Naive thymus-derived CD4-positive, alpha-beta T cell (primary cell): ENCODE measurements around the gene MYBBP1A. TPM values are rescaled to one million over a fixed set of nuclear protein-coding genes. Genes with fewer than 3 reads are reported as not detected.

Experiments
- ATAC-seq: fragments of 150-1000 bp; cut with Tn5 transposase; 2 replicates; pipeline ENCODE4 v1.10.0; 2021; ENCODE audit warnings: mild to moderate bottlenecking, moderate library complexity
- CTCF ChIA-PET: fragments of 350-600 bp; sonication (Branson Sonifier 250); formaldehyde crosslinking; loops from one replicate; lab custom pipeline; 2021; ENCODE audit warnings: antibody characterized with exemption; lab: Charles Lee
- POLR2A ChIA-PET: fragments of 350-600 bp; sonication (Branson Sonifier 250); formaldehyde crosslinking; loops from one replicate; lab custom pipeline; 2021; ENCODE audit warnings: antibody characterized with exemption, inconsistent platforms; lab: Charles Lee
- DNase-seq, 9 donors: peaks; one replicate each; pipeline versions ENCODE4 v3.0.0 to v3.0.0-alpha.2; 2020 to 2022; ENCODE audit warnings: mixed read lengths in 1 of 9
- H3K27ac ChIP-seq: one replicate; pipeline ENCODE4 v1.7.0; 2013; ENCODE audit warnings: mild to moderate bottlenecking, low read depth, low read length, moderate library complexity
- H3K27me3 ChIP-seq, 2 donors: one replicate each; pipeline ENCODE4 v1.7.0; 2013; ENCODE audit warnings: low read length in 2 of 2, mild to moderate bottlenecking in 2 of 2, moderate library complexity in 2 of 2; ENCODE audit not compliant: control insufficient read depth in 2 of 2, insufficient read depth in 2 of 2
- H3K36me3 ChIP-seq, 3 experiments: 1 replicate in 2 of 3; 2 replicates in 1 of 3; pipeline ENCODE4 v1.7.0; 2013; ENCODE audit warnings: low read length in 3 of 3, mild to moderate bottlenecking in 3 of 3, moderate library complexity in 1 of 3; ENCODE audit not compliant: insufficient read depth in 3 of 3, control insufficient read depth in 2 of 3
- H3K4me1 ChIP-seq, 2 donors: one replicate each; pipeline ENCODE4 v1.7.0; 2013; ENCODE audit warnings: low read length in 2 of 2, mild to moderate bottlenecking in 2 of 2, moderate library complexity in 1 of 2; ENCODE audit not compliant: control insufficient read depth in 2 of 2, insufficient read depth in 2 of 2
- H3K4me3 ChIP-seq: 2 replicates; pipeline ENCODE4 v1.7.0; 2013; ENCODE audit warnings: mild to moderate bottlenecking, low read length
- H3K9me3 ChIP-seq, 3 experiments: 1 replicate in 2 of 3; 2 replicates in 1 of 3; pipeline ENCODE4 v1.7.0; 2013; ENCODE audit warnings: low read length in 3 of 3; ENCODE audit not compliant: control insufficient read depth in 2 of 3
- H3K27ac Mint-ChIP-seq, 9 donors: one replicate each; pipeline ENCODE4 v1.8.0; 2020 to 2022; ENCODE audit warnings: mixed read lengths in 9 of 9, mild to moderate bottlenecking in 8 of 9, moderate library complexity in 5 of 9, inconsistent platforms in 2 of 9
- H3K27me3 Mint-ChIP-seq, 5 donors: one replicate each; pipeline ENCODE4 v1.8.0; 2021 to 2022; ENCODE audit warnings: mixed read lengths in 5 of 5, mild to moderate bottlenecking in 1 of 5
- H3K36me3 Mint-ChIP-seq, 5 donors: one replicate each; pipeline ENCODE4 v1.8.0; 2020 to 2022; ENCODE audit warnings: mixed read lengths in 5 of 5, mild to moderate bottlenecking in 3 of 5, inconsistent platforms in 1 of 5
- H3K4me1 Mint-ChIP-seq, 7 donors: one replicate each; pipeline ENCODE4 v1.8.0; 2020 to 2022; ENCODE audit warnings: mixed read lengths in 7 of 7, mild to moderate bottlenecking in 3 of 7, inconsistent platforms in 1 of 7
- H3K4me3 Mint-ChIP-seq, 10 donors: one replicate each; pipeline ENCODE4 v1.8.0; 2020 to 2022; ENCODE audit warnings: mild to moderate bottlenecking in 10 of 10, mixed read lengths in 10 of 10, moderate library complexity in 6 of 10, inconsistent platforms in 2 of 10
- H3K9me3 Mint-ChIP-seq, 11 donors: one replicate each; pipeline ENCODE4 v1.8.0; 2020 to 2022; ENCODE audit warnings: mixed read lengths in 11 of 11, mild to moderate bottlenecking in 4 of 11, inconsistent platforms in 1 of 11, moderate library complexity in 1 of 11
- intact Hi-C, 2 donors: fragments of 100-400 bp; cut with micrococcal nuclease; formaldehyde crosslinking; loops; one replicate each; pipeline ENCODE4 v1.15.1; 2023
- polyA plus RNA-seq, 2 donors: library from polyadenylated mRNA; unstranded; fragments of 300-500 nt; fragmentation: Illumina TruSeq; gene quantifications; one replicate each; pipeline ENCODE4 v1.2.3, GENCODE V29; 2021
- total RNA-seq, 6 experiments: library from RNA in 5 of 6; stranded (reverse) in 5 of 6; gene quantifications; 1 replicate in 5 of 6; 2 replicates in 1 of 6; pipeline ENCODE4 v1.2.3 and lab custom pipeline; 2021 to 2026

MYBBP1A gene
- total and polyA plus RNA-seq, 7 experiments from 2014 or later: 21.0 to 81.8 (median 74.3) TPM

- H3K36me3 Mint-ChIP-seq: no peaks in the 10 kb centered on the region
- intact Hi-C loops: no loop called here
- Histone ChIP-seq H3K4me3 (no peak overlapping the region), H3K9me3 (no peaks in the 10 kb centered on the region), H3K4me1 (peaks cover 18% of the 10 kb centered on the region in 2 donors), H3K27ac (no peak overlapping the region), H3K27me3 (peaks cover 0 to 14% of the 10 kb centered on the region in 2 donors), H3K36me3 (no peaks in the 10 kb centered on the region)
- POLR2A ChIA-PET: no interaction called here
- peaks cover 26 to 45% (median 39%) of the 10 kb centered on the region in 7 donors for H3K4me1 Mint-ChIP-seq
- CTCF ChIA-PET: no interaction called here
- ATAC-seq: no peak
- H3K9me3 Mint-ChIP-seq: no peaks in the 10 kb centered on the region
- H3K27me3 Mint-ChIP-seq: peaks cover 13 to 37% (median 24%) of the 10 kb centered on the region in 5 donors
- no peak overlapping the region for H3K4me3 Mint-ChIP-seq
- no peak for DNase-seq
- no peak overlapping the region for H3K27ac Mint-ChIP-seq
Measured at GRCh38 chr17:4505187-4505586, 50.0 kb downstream of the MYBBP1A start.

DNA sequence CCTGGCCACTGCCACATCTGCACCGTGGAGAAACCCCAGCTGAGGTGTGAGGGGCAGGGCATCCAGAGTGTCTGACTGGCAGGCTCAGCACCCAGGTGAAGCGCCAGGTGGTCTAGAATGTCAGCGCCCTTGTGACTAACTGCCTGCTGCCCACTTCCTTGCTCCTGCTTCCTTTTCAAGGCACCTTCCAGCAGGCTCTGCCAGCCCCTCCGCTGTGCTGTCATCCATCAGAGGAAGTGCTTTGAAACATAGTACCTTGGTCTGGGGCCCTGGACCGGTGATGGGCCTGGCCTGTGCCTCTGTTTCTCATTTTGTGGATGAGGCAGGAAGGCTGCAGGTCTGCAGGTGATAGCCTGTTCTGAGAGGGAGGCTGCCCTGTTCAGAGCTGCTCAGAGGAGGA, 51.0 kb downstream of the MYBBP1A start:
- no peak for ATAC-seq
- Histone ChIP-seq H3K4me1 (peaks cover 23 to 25% of the 10 kb centered on the region in 2 donors), H3K27ac (no peak overlapping the region), H3K4me3 (no peak overlapping the region), H3K9me3 (no peaks in the 10 kb centered on the region), H3K27me3 (peaks cover 0 to 14% of the 10 kb centered on the region in 2 donors), H3K36me3 (no peaks in the 10 kb centered on the region)
- no peak for DNase-seq
- H3K4me3 Mint-ChIP-seq: peak overlapping the region in 3 of 10 donors; percentile 25 to 52 (median 51)
- H3K36me3 Mint-ChIP-seq: no peaks in the 10 kb centered on the region
- peak overlapping the region in 1 of 9 donors; percentile 7 for H3K27ac Mint-ChIP-seq
- ChIA-PET POLR2A (no interaction called here), CTCF (no interaction called here)
- no peaks in the 10 kb centered on the region for H3K9me3 Mint-ChIP-seq
- H3K4me1 Mint-ChIP-seq: peaks cover 27 to 47% (median 41%) of the 10 kb centered on the region in 7 donors
- intact Hi-C loops: no loop called here
- peaks cover 15 to 44% (median 32%) of the 10 kb centered on the region in 5 donors for H3K27me3 Mint-ChIP-seq

DNA sequence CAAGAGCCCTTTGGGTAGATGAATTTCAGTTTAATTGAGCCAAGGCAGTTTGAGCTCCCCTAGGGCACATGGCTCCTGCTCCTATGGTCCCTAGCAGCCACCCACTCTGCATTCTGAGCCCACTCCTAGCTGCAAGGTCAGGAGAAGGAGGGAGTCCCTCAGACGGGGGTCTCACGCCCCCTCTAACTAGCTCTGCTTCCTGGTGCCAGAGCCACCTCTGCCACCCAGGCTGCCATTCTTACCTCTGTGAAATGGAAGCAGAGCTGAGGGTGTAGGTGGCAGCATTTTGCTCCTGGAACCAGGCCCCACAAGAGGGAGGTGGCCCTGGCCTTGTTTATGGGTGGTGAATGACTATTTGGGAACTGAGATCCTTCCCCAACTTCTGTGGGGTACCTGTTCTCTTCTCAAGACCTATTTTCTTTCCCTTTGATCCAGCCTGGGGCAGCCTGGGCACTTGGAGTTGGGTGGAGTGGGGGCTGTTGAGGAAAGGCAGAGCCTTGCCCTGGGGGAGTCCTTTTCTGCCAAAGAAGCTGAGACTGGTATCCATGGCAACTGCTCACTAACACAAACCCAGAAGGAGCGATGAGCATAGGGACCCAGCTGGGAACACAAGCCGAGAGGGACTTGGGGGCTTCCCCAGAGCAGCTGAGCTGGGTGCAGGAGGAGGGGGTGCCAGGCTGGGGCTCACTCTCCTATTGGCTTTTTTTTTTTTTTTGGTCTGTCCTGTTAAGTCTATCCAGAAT, 51.7 kb downstream of the MYBBP1A start:
- Histone ChIP-seq H3K4me3 (no peak overlapping the region), H3K36me3 (no peaks in the 10 kb centered on the region), H3K4me1 (peaks cover 17 to 20% of the 10 kb centered on the region in 2 donors), H3K27ac (no peak overlapping the region), H3K9me3 (no peaks in the 10 kb centered on the region), H3K27me3 (peaks cover 0 to 14% of the 10 kb centered on the region in 2 donors)
- ATAC-seq (no peak), DNase-seq (no peak)
- CTCF ChIA-PET: interaction anchor here (0.6 kb wide), 1 partner anchor 178 kb away, joined by 5 read pairs; no protein-coding TSS in a partner anchor
- POLR2A ChIA-PET: no interaction called here
- H3K9me3 Mint-ChIP-seq: no peaks in the 10 kb centered on the region
- intact Hi-C loops: no loop called here
- H3K27me3 Mint-ChIP-seq: peaks cover 15 to 44% (median 32%) of the 10 kb centered on the region in 5 donors
- H3K4me3 Mint-ChIP-seq: peak overlapping the region in 1 of 10 donors; percentile 39
- no peak overlapping the region for H3K27ac Mint-ChIP-seq
- no peaks in the 10 kb centered on the region for H3K36me3 Mint-ChIP-seq
- H3K4me1 Mint-ChIP-seq: peaks cover 20 to 40% (median 34%) of the 10 kb centered on the region in 7 donors

GRCh38 chr17:4502466-4503154, 52.6 kb downstream of the MYBBP1A start:
- intact Hi-C loops: no loop called here
- H3K36me3 ChIP-seq: no peaks in the 10 kb centered on the region
- Mint-ChIP-seq H3K4me1 (peaks cover 17 to 40% (median 34%) of the 10 kb centered on the region in 7 donors), H3K36me3 (no peaks in the 10 kb centered on the region), H3K27me3 (peaks cover 15 to 44% (median 35%) of the 10 kb centered on the region in 5 donors), H3K9me3 (no peaks in the 10 kb centered on the region), H3K4me3 (peak overlapping the region in 1 of 10 donors; percentile 50), H3K27ac (no peak overlapping the region)
- no peaks in the 10 kb centered on the region for H3K9me3 ChIP-seq
- no peak for DNase-seq
- peaks cover 17 to 20% of the 10 kb centered on the region in 2 donors for H3K4me1 ChIP-seq
- H3K4me3 ChIP-seq: no peak overlapping the region
- POLR2A ChIA-PET: no interaction called here
- CTCF ChIA-PET: no interaction called here
- no peak for ATAC-seq
- no peak overlapping the region for H3K27ac ChIP-seq
- peaks cover 0 to 14% of the 10 kb centered on the region in 2 donors for H3K27me3 ChIP-seq

- Mint-ChIP-seq H3K4me1 (peaks cover 20 to 40% (median 34%) of the 10 kb centered on the region in 7 donors), H3K4me3 (peak overlapping the region in 2 of 10 donors; percentile 25 to 89)
Measured at GRCh38 chr17:4501295-4501949, 53.8 kb downstream of the MYBBP1A start.

GRCh38 chr17:4500191-4500571, 55.0 kb downstream of the MYBBP1A start:
- Mint-ChIP-seq H3K4me1 (peaks cover 20 to 40% (median 34%) of the 10 kb centered on the region in 7 donors), H3K9me3 (no peaks in the 10 kb centered on the region), H3K27me3 (peaks cover 15 to 52% (median 35%) of the 10 kb centered on the region in 5 donors), H3K4me3 (peak overlapping the region; percentile 45 to 92 (median 84)), H3K27ac (peak overlapping the region in 1 of 9 donors; percentile 13), H3K36me3 (no peaks in the 10 kb centered on the region)
- H3K36me3 ChIP-seq: no peaks in the 10 kb centered on the region
- no peaks in the 10 kb centered on the region for H3K9me3 ChIP-seq
- ATAC-seq: no peak
- peak overlapping the region; percentile 48 for H3K4me3 ChIP-seq
- CTCF ChIA-PET: interaction anchor here (1.1 kb wide), 1 partner anchor 16 kb away, joined by 3 read pairs; no protein-coding TSS in a partner anchor
- peaks cover 0 to 14% of the 10 kb centered on the region in 2 donors for H3K27me3 ChIP-seq
- POLR2A ChIA-PET: interaction anchor here (0.6 to 1.2 kb wide), 2 partner anchors 20 to 237 kb away, joined by 3 read pairs; no protein-coding TSS in a partner anchor
- DNase-seq: no peak
- H3K4me1 ChIP-seq: peaks cover 17 to 20% of the 10 kb centered on the region in 2 donors
- no peak overlapping the region for H3K27ac ChIP-seq
- intact Hi-C loops: no loop called here

More at GRCh38 chr17:4501295-4501949, 53.8 kb downstream of the MYBBP1A start:
- Mint-ChIP-seq H3K27ac (no peak overlapping the region), H3K9me3 (no peaks in the 10 kb centered on the region), H3K36me3 (no peaks in the 10 kb centered on the region), H3K27me3 (peaks cover 15 to 46% (median 38%) of the 10 kb centered on the region in 5 donors)
- Histone ChIP-seq H3K4me1 (peaks cover 17 to 20% of the 10 kb centered on the region in 2 donors), H3K27me3 (peaks cover 0 to 14% of the 10 kb centered on the region in 2 donors), H3K4me3 (no peak overlapping the region), H3K27ac (no peak overlapping the region), H3K9me3 (no peaks in the 10 kb centered on the region), H3K36me3 (no peaks in the 10 kb centered on the region)
- POLR2A ChIA-PET: no interaction called here
- DNase-seq (no peak), ATAC-seq (no peak)
- CTCF ChIA-PET: no interaction called here
- intact Hi-C loops: no loop called here
